LNCaP clone FGC (cell line): ENCODE data around the gene SPRY1.

Source experiments
- DNase-seq: peaks from one replicate; pipeline ENCODE4 v3.0.0-alpha.2; 2011; ENCODE audit warnings: low read depth
- H3K4me3 ChIP-seq: 2 replicates; pipeline ENCODE4 v1.5.1; 2011; ENCODE audit warnings: mild to moderate bottlenecking, low read depth, low read length, control low read depth
- TF ChIP-seq, protein P1 (sequence below): IDR thresholded peaks from 2 replicates; pipeline ENCODE4 v1.5.1; 2012; ENCODE audit warnings: mild to moderate bottlenecking; ENCODE audit not compliant: control insufficient read depth, insufficient read depth; ENCODE audit errors: extremely low read depth

SPRY1 gene

DNA sequence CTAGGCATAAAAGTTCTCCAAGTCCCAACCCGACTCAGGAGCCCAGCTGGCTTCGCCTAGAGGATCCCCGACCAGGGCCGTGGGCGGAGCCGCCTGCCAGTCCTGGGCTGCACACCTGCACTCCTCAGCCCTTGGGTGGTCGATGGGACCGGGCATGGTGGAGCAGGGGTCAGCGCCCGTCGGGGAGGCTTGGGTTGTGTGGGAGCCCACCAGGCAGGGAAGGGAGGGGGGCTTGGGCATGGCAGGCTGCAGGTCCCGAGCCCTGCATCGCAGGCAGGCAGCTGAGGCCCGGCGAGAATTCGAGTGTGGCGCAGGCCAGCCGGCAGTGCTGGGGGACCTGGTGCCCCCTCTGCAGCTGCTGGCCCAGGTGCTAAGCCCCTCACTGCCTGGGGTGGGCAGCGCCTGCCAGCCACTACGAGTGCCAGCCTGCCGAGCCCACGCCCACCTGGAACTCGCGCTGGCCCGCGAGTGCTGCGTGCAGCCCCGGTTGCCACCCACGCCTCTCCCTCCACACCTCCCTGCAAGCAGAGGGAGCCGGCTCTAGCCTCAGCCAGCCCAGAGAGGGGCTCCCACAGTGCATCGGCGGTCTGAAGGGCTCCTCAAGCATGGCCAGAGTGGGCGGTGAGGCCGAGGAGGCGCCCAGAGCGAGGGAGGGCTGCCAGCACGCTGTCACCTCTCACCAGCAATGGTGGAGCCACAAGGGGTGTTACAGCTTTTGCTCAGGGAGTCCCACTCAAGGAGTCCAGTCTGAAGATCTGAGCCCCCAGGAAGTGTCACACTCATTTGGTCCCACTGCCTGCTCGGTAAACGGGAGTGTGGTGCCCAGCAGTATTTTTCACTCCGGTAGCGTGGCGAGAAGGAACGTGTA, 38.9 kb downstream of the SPRY1 start:
- no peak for DNase-seq
- TF ChIP-seq, protein P1, sequence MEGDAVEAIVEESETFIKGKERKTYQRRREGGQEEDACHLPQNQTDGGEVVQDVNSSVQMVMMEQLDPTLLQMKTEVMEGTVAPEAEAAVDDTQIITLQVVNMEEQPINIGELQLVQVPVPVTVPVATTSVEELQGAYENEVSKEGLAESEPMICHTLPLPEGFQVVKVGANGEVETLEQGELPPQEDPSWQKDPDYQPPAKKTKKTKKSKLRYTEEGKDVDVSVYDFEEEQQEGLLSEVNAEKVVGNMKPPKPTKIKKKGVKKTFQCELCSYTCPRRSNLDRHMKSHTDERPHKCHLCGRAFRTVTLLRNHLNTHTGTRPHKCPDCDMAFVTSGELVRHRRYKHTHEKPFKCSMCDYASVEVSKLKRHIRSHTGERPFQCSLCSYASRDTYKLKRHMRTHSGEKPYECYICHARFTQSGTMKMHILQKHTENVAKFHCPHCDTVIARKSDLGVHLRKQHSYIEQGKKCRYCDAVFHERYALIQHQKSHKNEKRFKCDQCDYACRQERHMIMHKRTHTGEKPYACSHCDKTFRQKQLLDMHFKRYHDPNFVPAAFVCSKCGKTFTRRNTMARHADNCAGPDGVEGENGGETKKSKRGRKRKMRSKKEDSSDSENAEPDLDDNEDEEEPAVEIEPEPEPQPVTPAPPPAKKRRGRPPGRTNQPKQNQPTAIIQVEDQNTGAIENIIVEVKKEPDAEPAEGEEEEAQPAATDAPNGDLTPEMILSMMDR = no peak
- no peak overlapping the region for H3K4me3 ChIP-seq

DNA sequence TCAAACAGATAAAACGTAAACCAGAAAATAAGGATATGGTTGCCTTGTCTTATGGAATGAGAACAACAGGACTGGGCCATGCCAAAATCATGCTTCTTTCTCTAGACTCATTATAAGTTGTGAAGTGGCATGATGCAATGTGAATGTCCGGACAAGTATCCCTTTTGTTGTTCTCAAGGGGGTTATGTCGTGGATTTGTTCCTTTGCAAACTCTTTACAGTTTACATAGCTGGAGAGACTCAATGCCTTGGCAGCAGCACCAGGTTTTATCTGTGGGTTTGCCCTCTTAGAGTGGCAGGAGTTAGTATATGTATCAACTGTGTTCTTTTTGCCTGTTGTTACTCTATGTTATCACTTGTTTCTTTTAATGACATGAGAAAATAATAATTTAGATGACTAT, 41.4 kb downstream of the SPRY1 start:
- TF ChIP-seq, protein P1 = no peak
- DNase-seq = peak; percentile 80
- H3K4me3 ChIP-seq = no peak overlapping the region

DNA sequence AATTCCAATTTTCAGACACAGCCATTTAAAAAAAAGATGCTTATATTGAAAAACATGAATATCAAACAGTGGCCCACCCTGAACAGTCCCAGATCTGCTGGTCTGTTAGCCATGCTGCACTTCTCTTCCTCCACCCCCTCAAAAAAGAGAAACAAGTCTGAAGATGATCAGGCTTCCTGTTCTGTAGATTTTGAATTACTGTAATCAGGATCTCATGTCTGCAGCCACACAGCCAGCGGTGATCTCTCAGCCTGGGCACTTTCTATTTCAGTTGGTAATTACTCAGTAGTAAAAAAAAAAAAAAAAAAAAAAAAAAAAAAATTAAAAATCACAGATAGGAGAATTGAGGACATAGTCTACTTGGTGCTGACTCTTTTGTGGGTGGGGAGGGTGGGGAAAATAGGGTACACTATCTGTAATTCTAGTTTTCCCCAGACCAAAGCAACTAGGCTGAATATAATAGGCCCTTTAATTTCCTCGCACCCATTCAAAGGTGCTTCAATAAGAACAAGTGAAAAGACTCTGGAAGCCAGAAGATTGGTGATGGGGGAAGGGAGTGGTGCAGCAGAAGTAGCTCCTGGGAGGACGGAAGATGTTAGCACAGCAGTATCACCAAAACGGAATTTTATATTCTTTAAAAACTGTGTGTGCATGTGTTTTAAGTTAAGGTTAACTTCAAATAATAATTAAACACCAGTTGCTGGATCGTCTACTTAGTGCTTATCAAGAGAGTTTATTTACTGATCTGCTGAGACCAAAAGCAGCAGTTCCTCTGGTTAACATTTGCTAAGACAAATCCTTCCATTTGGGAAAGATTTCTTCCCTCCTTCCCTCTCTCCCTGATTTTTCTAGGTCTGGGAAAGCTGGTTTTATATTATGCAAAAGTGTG, 47.0 kb downstream of the SPRY1 start:
- no peak for DNase-seq
- H3K4me3 ChIP-seq = no peak overlapping the region
- TF ChIP-seq, protein P1 = no peak

DNA sequence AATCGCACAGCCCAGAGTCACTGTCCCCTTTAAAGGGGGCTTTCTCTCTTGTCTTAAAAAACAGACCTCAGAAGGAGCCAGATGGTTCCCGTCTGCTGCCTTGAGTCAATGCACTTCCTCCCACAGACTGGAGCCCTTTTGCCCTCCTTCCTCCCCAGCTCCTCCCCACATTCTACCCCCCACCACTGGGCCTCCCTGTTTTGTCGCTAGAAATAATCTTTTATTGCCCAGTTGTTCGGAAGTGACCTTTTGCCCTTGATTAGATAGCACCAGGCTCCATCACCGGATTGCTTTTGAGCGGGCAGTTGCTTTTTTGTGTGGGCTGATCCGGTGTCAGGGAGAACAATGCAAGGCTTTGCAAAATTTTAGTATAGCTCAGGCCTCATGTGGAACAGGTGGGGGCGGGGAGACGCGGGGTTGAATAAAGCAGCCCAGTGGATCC, 47.7 kb downstream of the SPRY1 start:
- TF ChIP-seq, protein P1 = no peak
- no peak for DNase-seq
- no peak overlapping the region for H3K4me3 ChIP-seq

DNA sequence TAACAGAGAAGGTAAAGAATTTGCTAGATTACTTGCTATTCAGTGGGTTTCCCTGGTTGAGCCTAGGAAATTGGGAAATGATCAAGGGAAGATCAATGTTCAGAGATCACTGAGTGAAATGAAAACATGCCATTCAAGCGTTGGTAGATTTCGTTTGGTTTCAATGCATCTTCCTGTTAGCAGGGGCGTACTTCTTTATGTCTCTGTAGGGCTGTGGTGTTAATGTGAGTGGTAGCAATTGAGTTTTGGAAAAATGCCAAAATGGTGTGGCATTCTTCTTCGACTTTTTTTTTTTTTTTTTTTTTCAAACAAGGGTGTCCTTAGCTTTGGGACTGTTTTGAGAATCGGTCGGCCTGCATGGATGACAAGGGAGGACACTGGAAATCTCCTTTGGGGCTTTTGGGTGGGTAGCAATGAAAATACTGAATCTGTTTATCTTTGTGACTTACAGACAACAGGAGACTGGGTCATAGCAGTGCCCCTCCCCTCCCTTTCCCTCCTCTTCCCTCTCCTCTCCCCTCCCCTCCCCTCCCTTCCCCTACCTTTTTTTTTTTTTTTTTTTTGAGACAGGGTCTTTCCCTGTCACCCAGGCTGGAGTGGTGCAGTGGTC, 50.4 kb downstream of the SPRY1 start:
- TF ChIP-seq, protein P1 = no peak
- no peak overlapping the region for H3K4me3 ChIP-seq
- DNase-seq = no peak

DNA sequence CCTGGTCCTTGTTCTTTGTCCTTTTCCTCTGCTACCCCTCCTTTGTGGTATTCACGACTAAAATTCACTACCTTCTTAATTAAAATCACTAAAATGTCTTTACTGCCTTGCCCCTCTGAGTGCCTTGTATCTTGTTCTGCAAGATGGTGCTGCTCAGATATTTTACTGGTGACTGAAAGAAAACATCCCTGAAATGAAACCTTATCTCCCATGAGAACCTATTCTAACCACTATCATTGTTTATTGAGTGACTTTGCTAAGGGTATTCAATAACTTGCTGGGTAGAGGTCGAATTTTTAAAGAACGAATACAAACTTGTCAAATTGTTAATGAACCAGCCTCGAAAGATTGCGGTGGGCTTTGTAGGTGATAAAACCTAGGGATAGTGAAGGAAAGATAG, 52.8 kb downstream of the SPRY1 start:
- TF ChIP-seq, protein P1 = no peak
- no peak for DNase-seq
- H3K4me3 ChIP-seq = no peak overlapping the region
